Panc1 (cell line): Measurements from ENCODE around the gene YWHAG. TPM values are rescaled to one million over a fixed set of nuclear protein-coding genes. Genes with fewer than 3 reads are reported as not detected.
"Not testable (repeated sequence)": the region's sequence is repeated elsewhere in the genome, so short reads cannot be mapped to it uniquely, and the experiment has no call there.

Experiments
- ATAC-seq: fragments of 200-7000 bp; cut with Tn5 transposase; 2 replicates; pipeline ENCODE4 v1.9.1; 2020; ENCODE audit warnings: mild to moderate bottlenecking, moderate library complexity
- BruUV-seq: library from RNA; stranded (reverse); fragments of 400-500 nt; replicated peaks from 2 replicates; lab custom pipeline; 2021; lab: Mats Ljungman, UMichigan
- CTCF ChIA-PET: fragments of 300-600 bp; sonication (Branson Sonifier 250); formaldehyde crosslinking; loops from one replicate; lab custom pipeline; 2022; ENCODE audit warnings: antibody characterized with exemption; lab: Charles Lee
- POLR2A ChIA-PET: fragments of 300-600 bp; sonication (Branson Sonifier 250); formaldehyde crosslinking; loops from one replicate; lab custom pipeline; 2022; ENCODE audit warnings: antibody characterized with exemption; lab: Charles Lee
- DNase-seq: peaks from one replicate; pipeline ENCODE4 v3.0.0-alpha.2; 2010; ENCODE audit warnings: low read depth, low spot score
- H3K27ac ChIP-seq: 2 replicates; pipeline ENCODE4 v1.5.1; 2011; ENCODE audit warnings: mild to moderate bottlenecking, low read length, inconsistent platforms
- H3K27me3 ChIP-seq: fragments of 200-500 bp; sonication (Bioruptor generic); 2 replicates; pipeline ENCODE4 v1.6.0; 2014; ENCODE audit warnings: low read length, inconsistent platforms; ENCODE audit not compliant: control insufficient read depth, insufficient read depth
- H3K36me3 ChIP-seq: fragments of 200-500 bp; sonication (Bioruptor generic); 2 replicates; pipeline ENCODE4 v1.5.1; 2014; ENCODE audit warnings: inconsistent platforms, mild to moderate bottlenecking, low read length, moderate library complexity; ENCODE audit not compliant: control insufficient read depth, insufficient read depth
- H3K4me1 ChIP-seq: 2 replicates; pipeline ENCODE4 v1.5.1; 2011; ENCODE audit warnings: inconsistent platforms, mild to moderate bottlenecking, low read length, moderate library complexity; ENCODE audit not compliant: control insufficient read depth, insufficient read depth
- H3K4me3 ChIP-seq, 2 experiments: 2 replicates each; pipeline ENCODE4 v1.5.1; 2011 to 2012; ENCODE audit warnings: low read depth in 2 of 2, low read length in 2 of 2, mild to moderate bottlenecking in 2 of 2, inconsistent platforms in 1 of 2, moderate library complexity in 1 of 2
- H3K9me3 ChIP-seq: fragments of 200-500 bp; sonication (Bioruptor generic); 2 replicates; pipeline ENCODE4 v1.5.1; 2014; ENCODE audit warnings: low read depth, mild to moderate bottlenecking, inconsistent platforms, low read length, moderate library complexity; ENCODE audit not compliant: control insufficient read depth, insufficient read depth
- POLR2AphosphoS5 ChIP-seq: IDR thresholded peaks from 2 replicates; pipeline ENCODE4 v1.6.1; 2012; ENCODE audit warnings: mild to moderate bottlenecking, low read depth, low read length, moderate library complexity
- SIN3A ChIP-seq: IDR thresholded peaks from 2 replicates; pipeline ENCODE4 v1.6.1; 2012; ENCODE audit warnings: low read depth, mild to moderate bottlenecking, low read length, moderate library complexity, borderline replicate concordance; ENCODE audit not compliant: insufficient read depth
- TCF7L2 ChIP-seq: IDR thresholded peaks from 2 replicates; pipeline ENCODE4 v1.6.1; 2011; ENCODE audit warnings: mild to moderate bottlenecking, low read depth, low read length, inconsistent platforms
- in situ Hi-C: cut with HindIII; loops from 2 replicates; pipeline ENCODE4 v1.10.0; 2016; ENCODE audit warnings: low sequenced_read_pairs, low pct_unique_long_range_greater_than_20kb
- intact Hi-C: fragments of 100-400 bp; cut with micrococcal nuclease; formaldehyde crosslinking; loops from one replicate; pipeline ENCODE4 v1.10.0; 2022; ENCODE audit not compliant: unreplicated experiment
- total RNA-seq: library from RNA; stranded (reverse); gene quantifications from one replicate; pipeline ENCODE4 v1.2.1, GENCODE V29; 2021; ENCODE audit not compliant: unreplicated experiment
- TF ChIP-seq, protein P1 (sequence below): fragments of 450-650 bp; IDR thresholded peaks from 2 replicates; pipeline ENCODE4 v1.5.1; 2017; ENCODE audit warnings: mild to moderate bottlenecking
- TF ChIP-seq, protein P2 (sequence below), 2 experiments: IDR thresholded peaks; 2 replicates each; pipeline ENCODE4 v1.6.1; 2011 to 2012; ENCODE audit warnings: low read depth in 2 of 2, control low read depth in 1 of 2, low read length in 1 of 2, mild to moderate bottlenecking in 1 of 2, moderate library complexity in 1 of 2; ENCODE audit not compliant: insufficient read depth in 1 of 2

Gene YWHAG
- total RNA-seq, 1 experiment from 2014 or later: 210 TPM

DNA sequence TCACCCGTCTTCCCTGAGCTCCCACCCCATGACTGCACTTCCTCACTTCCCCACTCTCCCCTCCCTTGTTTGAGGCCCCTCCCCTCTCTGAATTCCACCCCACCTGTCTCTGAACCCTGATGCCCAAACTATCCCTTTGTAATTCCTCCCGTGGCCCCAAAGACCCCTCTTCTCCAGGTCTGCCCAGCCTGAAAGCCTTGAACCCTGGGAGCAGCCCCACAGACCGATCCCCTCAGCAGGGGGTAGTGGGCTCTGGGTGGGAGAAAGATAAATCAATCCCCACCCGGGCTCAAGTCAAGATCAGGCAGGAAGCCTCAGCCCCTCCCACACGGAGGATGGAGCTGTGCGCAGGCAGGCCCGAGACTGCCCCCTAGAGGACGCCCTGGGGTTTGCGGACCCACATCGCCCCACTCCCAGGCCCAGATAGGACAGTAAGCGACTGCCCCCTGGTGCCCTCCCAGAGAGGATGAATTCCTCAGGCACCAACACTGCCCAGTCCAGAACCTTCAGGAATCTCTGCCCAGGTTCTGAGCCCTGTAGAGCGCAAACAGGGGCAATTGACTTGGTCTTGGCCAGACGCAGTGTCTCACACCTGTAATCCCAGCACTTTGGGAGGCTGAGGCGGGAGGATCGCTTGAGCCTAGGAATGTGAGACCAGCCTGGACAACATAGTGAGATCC lies 44.6 kb downstream of the YWHAG start:
- in situ Hi-C loops (no loop called here), intact Hi-C loops (loop anchor here (1.0 to 2.0 kb wide), 2 partner anchors 23 to 135 kb away; no protein-coding TSS in a partner anchor)
- Histone ChIP-seq H3K4me3 (peak overlapping the region in 1 of 2 experiments; percentile 33; a peak in 1 of 4 replicates), H3K27ac (peak overlapping the region; percentile 72), H3K27me3 (no peaks in the 10 kb centered on the region), H3K4me1 (peaks cover 17% of the 10 kb centered on the region), H3K9me3 (no peaks in the 10 kb centered on the region), H3K36me3 (no peaks in the 10 kb centered on the region)
- ChIA-PET POLR2A (no interaction called here), CTCF (interaction anchor here (0.6 to 2.9 kb wide), 8 partner anchors 10 to 449 kb away, joined by 3 to 23 read pairs (median 8); no protein-coding TSS in a partner anchor)
- no TSS peak for BruUV-seq
- peak; percentile 60; the same call in 1 of the 2 replicates for TF ChIP-seq POLR2AphosphoS5
- no peak for TF ChIP-seq SIN3A
- TF ChIP-seq, protein P1, sequence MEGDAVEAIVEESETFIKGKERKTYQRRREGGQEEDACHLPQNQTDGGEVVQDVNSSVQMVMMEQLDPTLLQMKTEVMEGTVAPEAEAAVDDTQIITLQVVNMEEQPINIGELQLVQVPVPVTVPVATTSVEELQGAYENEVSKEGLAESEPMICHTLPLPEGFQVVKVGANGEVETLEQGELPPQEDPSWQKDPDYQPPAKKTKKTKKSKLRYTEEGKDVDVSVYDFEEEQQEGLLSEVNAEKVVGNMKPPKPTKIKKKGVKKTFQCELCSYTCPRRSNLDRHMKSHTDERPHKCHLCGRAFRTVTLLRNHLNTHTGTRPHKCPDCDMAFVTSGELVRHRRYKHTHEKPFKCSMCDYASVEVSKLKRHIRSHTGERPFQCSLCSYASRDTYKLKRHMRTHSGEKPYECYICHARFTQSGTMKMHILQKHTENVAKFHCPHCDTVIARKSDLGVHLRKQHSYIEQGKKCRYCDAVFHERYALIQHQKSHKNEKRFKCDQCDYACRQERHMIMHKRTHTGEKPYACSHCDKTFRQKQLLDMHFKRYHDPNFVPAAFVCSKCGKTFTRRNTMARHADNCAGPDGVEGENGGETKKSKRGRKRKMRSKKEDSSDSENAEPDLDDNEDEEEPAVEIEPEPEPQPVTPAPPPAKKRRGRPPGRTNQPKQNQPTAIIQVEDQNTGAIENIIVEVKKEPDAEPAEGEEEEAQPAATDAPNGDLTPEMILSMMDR: peak; percentile 100
- TF ChIP-seq, protein P2, sequence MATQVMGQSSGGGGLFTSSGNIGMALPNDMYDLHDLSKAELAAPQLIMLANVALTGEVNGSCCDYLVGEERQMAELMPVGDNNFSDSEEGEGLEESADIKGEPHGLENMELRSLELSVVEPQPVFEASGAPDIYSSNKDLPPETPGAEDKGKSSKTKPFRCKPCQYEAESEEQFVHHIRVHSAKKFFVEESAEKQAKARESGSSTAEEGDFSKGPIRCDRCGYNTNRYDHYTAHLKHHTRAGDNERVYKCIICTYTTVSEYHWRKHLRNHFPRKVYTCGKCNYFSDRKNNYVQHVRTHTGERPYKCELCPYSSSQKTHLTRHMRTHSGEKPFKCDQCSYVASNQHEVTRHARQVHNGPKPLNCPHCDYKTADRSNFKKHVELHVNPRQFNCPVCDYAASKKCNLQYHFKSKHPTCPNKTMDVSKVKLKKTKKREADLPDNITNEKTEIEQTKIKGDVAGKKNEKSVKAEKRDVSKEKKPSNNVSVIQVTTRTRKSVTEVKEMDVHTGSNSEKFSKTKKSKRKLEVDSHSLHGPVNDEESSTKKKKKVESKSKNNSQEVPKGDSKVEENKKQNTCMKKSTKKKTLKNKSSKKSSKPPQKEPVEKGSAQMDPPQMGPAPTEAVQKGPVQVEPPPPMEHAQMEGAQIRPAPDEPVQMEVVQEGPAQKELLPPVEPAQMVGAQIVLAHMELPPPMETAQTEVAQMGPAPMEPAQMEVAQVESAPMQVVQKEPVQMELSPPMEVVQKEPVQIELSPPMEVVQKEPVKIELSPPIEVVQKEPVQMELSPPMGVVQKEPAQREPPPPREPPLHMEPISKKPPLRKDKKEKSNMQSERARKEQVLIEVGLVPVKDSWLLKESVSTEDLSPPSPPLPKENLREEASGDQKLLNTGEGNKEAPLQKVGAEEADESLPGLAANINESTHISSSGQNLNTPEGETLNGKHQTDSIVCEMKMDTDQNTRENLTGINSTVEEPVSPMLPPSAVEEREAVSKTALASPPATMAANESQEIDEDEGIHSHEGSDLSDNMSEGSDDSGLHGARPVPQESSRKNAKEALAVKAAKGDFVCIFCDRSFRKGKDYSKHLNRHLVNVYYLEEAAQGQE (IDR thresholded peaks at IDR 0.05; ENCODE audit: insufficient read depth in 1 of 2, low read depth in 2 of 2, low read length in 1 of 2): peak in 1 of 2 experiments; percentile 65; a peak in 1 of 4 replicates
- TF ChIP-seq TCF7L2: no peak
- DNase-seq (no peak), ATAC-seq (peak; percentile 77)

DNA sequence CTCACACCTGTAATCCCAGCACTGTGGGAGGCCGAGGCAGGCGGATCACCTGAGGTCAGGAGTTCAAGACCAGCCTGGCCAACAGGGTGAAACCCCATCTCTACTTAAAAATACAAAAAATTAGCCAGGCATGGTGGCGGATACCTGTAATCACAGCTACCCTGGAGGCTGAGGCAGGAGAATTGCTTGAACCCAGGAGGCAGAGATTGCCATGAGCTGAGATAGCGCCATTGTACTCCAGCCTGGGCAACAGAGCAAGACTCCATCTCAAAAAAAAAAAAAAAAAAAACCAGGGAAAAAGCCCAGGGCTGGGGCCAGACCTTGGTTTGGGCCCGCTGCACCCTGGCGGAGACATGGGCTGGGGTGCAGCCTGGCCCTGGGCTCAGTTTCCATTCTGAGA lies 47.0 kb downstream of the YWHAG start:
- in situ Hi-C loops, ATAC-seq, POLR2A ChIA-PET, intact Hi-C loops, DNase-seq, H3K4me3 ChIP-seq, H3K9me3 ChIP-seq, H3K27ac ChIP-seq, BruUV-seq, H3K27me3 ChIP-seq, H3K36me3 ChIP-seq, H3K4me1 ChIP-seq: not testable (repeated sequence)
- CTCF ChIA-PET: interaction anchor here (0.6 kb wide), 1 partner anchor 77 kb away, joined by 9 read pairs; no protein-coding TSS in a partner anchor
